SK-N-SH (cell line): ENCODE data around the gene NBEAL2.

Source experiments
- CHD2 ChIP-seq: fragments of 150-350 bp; IDR thresholded peaks from 2 replicates; pipeline ENCODE4 v1.6.1; 2018; ENCODE audit warnings: low read length; ENCODE audit not compliant: partially characterized antibody
- CTCF ChIP-seq: fragments of 200-600 bp; sonication (generic); IDR thresholded peaks from 2 replicates; pipeline ENCODE4 v1.6.1; 2017; ENCODE audit warnings: antibody characterized with exemption, mild to moderate bottlenecking, moderate library complexity
- EP300 ChIP-seq, 2 experiments: IDR thresholded peaks; 2 replicates each; pipeline versions ENCODE4 v1.4.0 to v1.6.1; 2012; ENCODE audit warnings: borderline replicate concordance in 1 of 2, low read depth in 1 of 2, low read length in 1 of 2
- EZH2phosphoT487 ChIP-seq: fragments of 200-600 bp; sonication (generic); IDR thresholded peaks from 2 replicates; pipeline ENCODE4 v1.6.1; 2017; ENCODE audit warnings: low read depth, mixed run types, mild to moderate bottlenecking, antibody characterized with exemption, moderate library complexity, borderline replicate concordance
- JUND ChIP-seq: IDR thresholded peaks from 2 replicates; pipeline ENCODE4 v1.4.0; 2012
- MAX ChIP-seq: IDR thresholded peaks from 2 replicates; pipeline ENCODE4 v1.4.0; 2012; ENCODE audit warnings: low read depth
- MEF2A ChIP-seq: IDR thresholded peaks from 2 replicates; pipeline ENCODE4 v1.4.0; 2012; ENCODE audit warnings: low read depth, borderline replicate concordance
- POLR2AphosphoS5 ChIP-seq: IDR thresholded peaks from 2 replicates; pipeline ENCODE4 v1.6.1; 2012; ENCODE audit warnings: low read depth, low read length
- RAD21 ChIP-seq: IDR thresholded peaks from 2 replicates; pipeline ENCODE4 v1.6.1; 2012; ENCODE audit warnings: mild to moderate bottlenecking, low read length
- REST ChIP-seq: IDR thresholded peaks from 2 replicates; pipeline ENCODE4 v1.6.1; 2012; ENCODE audit warnings: mild to moderate bottlenecking, low read depth, low read length, moderate library complexity
- RFX5 ChIP-seq: IDR thresholded peaks from 2 replicates; pipeline ENCODE4 v1.6.1; 2012; ENCODE audit warnings: mild to moderate bottlenecking, improper control_type of control experiment, low read length
- TEAD4 ChIP-seq: IDR thresholded peaks from 2 replicates; pipeline ENCODE4 v1.4.0; 2012; ENCODE audit warnings: mild to moderate bottlenecking, borderline replicate concordance; ENCODE audit not compliant: insufficient read depth
- USF2 ChIP-seq: fragments of 150-350 bp; IDR thresholded peaks from 2 replicates; pipeline ENCODE4 v1.6.1; 2017; ENCODE audit warnings: antibody characterized with exemption, low read length, low read depth, borderline replicate concordance
- YY1 ChIP-seq: IDR thresholded peaks from 2 replicates; pipeline ENCODE4 v1.4.0; 2012; ENCODE audit warnings: low read depth, mild to moderate bottlenecking

GRCh38 chr3:46938118-46938517 lies 41.3 kb upstream of the NBEAL2 start:
- no peak for TF ChIP-seq MAX
- TF ChIP-seq RFX5: no peak
- TF ChIP-seq REST: no peak
- no peak for TF ChIP-seq POLR2AphosphoS5
- no peak for TF ChIP-seq RAD21
- TF ChIP-seq YY1: no peak
- no peak for TF ChIP-seq CTCF
- TF ChIP-seq CHD2: no peak
- no peak for TF ChIP-seq USF2
- TF ChIP-seq EP300 (IDR thresholded peaks at IDR 0.05; ENCODE audit: borderline replicate concordance in 1 of 2, low read depth in 1 of 2, low read length in 1 of 2): no peak
- no peak for TF ChIP-seq JUND
- no peak for TF ChIP-seq EZH2phosphoT487
- TF ChIP-seq TEAD4: no peak
- no peak for TF ChIP-seq MEF2A
